IMR-90 (cell line): Measurements from ENCODE around the gene ZDHHC24. TPM values are rescaled to one million over a fixed set of nuclear protein-coding genes. Genes with fewer than 3 reads are reported as not detected.

ENCODE experiments used
- ATAC-seq: fragments of 200-7000 bp; cut with Tn5 transposase; 2 replicates; pipeline ENCODE4 v1.9.1; 2020; ENCODE audit warnings: low read depth, mild to moderate bottlenecking, moderate library complexity
- BruUV-seq: library from RNA; stranded (reverse); fragments of 400-500 nt; replicated peaks from 2 replicates; lab custom pipeline; 2021; lab: Mats Ljungman, UMichigan
- CTCF ChIA-PET: fragments of 300-600 bp; formaldehyde crosslinking; extraction: SDS; loops from one replicate; lab custom pipeline; 2021; ENCODE audit warnings: antibody characterized with exemption; lab: Yijun Ruan, JAX
- POLR2A ChIA-PET: fragments of 300-600 bp; sonication (Branson Sonifier 250); formaldehyde crosslinking; loops from one replicate; lab custom pipeline; 2022; ENCODE audit warnings: antibody characterized with exemption; ENCODE audit not compliant: unreplicated experiment; lab: Charles Lee
- DNase-seq: peaks from one replicate; pipeline ENCODE4 v3.0.0; 2013
- H2AFZ ChIP-seq: replicated peaks from 2 replicates; pipeline ENCODE3; 2013; ENCODE audit warnings: low read length, mild to moderate bottlenecking; ENCODE audit not compliant: poor library complexity
- H2AK5ac ChIP-seq: 2 replicates; pipeline ENCODE4 v1.6.1; 2013; ENCODE audit warnings: low read depth, low read length, inconsistent platforms
- H2AK9ac ChIP-seq: replicated peaks from 2 replicates; pipeline ENCODE3; 2013; ENCODE audit warnings: mild to moderate bottlenecking, low read depth, low read length, moderate library complexity; ENCODE audit not compliant: poor library complexity
- H2BK120ac ChIP-seq: 2 replicates; pipeline ENCODE4 v1.6.1; 2013; ENCODE audit warnings: low read depth, low read length, inconsistent platforms
- H2BK15ac ChIP-seq: 3 replicates; pipeline ENCODE4 v1.6.1; 2013; ENCODE audit warnings: low read depth, low read length, inconsistent platforms
- H2BK20ac ChIP-seq: 2 replicates; pipeline ENCODE4 v1.6.1; 2013; ENCODE audit warnings: low read depth, mild to moderate bottlenecking, inconsistent platforms, low read length, moderate library complexity
- H2BK5ac ChIP-seq: 2 replicates; pipeline ENCODE4 v1.6.1; 2013; ENCODE audit warnings: mild to moderate bottlenecking, low read depth, low read length, inconsistent platforms; ENCODE audit not compliant: poor library complexity, severe bottlenecking
- H3K14ac ChIP-seq: replicated peaks from 2 replicates; pipeline ENCODE4 v1.6.1; 2013; ENCODE audit warnings: low read depth, low read length, inconsistent platforms
- H3K18ac ChIP-seq: 2 replicates; pipeline ENCODE4 v1.6.1; 2013; ENCODE audit warnings: low read depth, low read length, control low read depth
- H3K23ac ChIP-seq: 2 replicates; pipeline ENCODE4 v1.6.1; 2013; ENCODE audit warnings: low read depth, low read length, inconsistent platforms
- H3K27ac ChIP-seq: 2 replicates; pipeline ENCODE4 v1.5.1; 2013; ENCODE audit warnings: mild to moderate bottlenecking, control low read depth, low read length; ENCODE audit not compliant: insufficient read depth
- H3K27me3 ChIP-seq: 2 replicates; pipeline ENCODE4 v1.6.1; 2013; ENCODE audit warnings: low read length; ENCODE audit not compliant: control insufficient read depth, insufficient read depth
- H3K36me3 ChIP-seq: 2 replicates; pipeline ENCODE4 v1.6.1; 2013; ENCODE audit warnings: low read length, mixed read lengths; ENCODE audit not compliant: control insufficient read depth, insufficient read depth
- H3K4ac ChIP-seq: 2 replicates; pipeline ENCODE4 v1.6.1; 2013; ENCODE audit warnings: low read depth, low read length, inconsistent platforms
- H3K4me1 ChIP-seq: 2 replicates; pipeline ENCODE4 v1.6.1; 2013; ENCODE audit warnings: low read length, mixed read lengths; ENCODE audit not compliant: control insufficient read depth, insufficient read depth
- H3K4me2 ChIP-seq: 2 replicates; pipeline ENCODE4 v1.6.1; 2013; ENCODE audit warnings: low read depth, mild to moderate bottlenecking, control low read depth, low read length, moderate library complexity
- H3K4me3 ChIP-seq: 2 replicates; pipeline ENCODE4 v1.5.1; 2013; ENCODE audit warnings: low read depth, mild to moderate bottlenecking, control low read depth, low read length, moderate library complexity; ENCODE audit not compliant: insufficient read depth
- H3K56ac ChIP-seq: 2 replicates; pipeline ENCODE4 v1.6.1; 2013; ENCODE audit warnings: low read length, inconsistent platforms; ENCODE audit not compliant: insufficient read depth; ENCODE audit errors: extremely low read depth
- H3K79me1 ChIP-seq, 2 experiments: 2 replicates each; pipeline ENCODE4 v1.6.1; 2013; ENCODE audit warnings: low read length in 2 of 2, inconsistent platforms in 1 of 2, low read depth in 1 of 2
- H3K9ac ChIP-seq: 2 replicates; pipeline ENCODE4 v1.6.1; 2013; ENCODE audit warnings: low read depth, low read length, control low read depth
- H3K9me1 ChIP-seq: 2 replicates; pipeline ENCODE4 v1.6.1; 2013; ENCODE audit warnings: low read length, inconsistent platforms; ENCODE audit not compliant: insufficient read depth
- H3K9me3 ChIP-seq: 2 replicates; pipeline ENCODE4 v1.6.1; 2013; ENCODE audit warnings: low read length; ENCODE audit not compliant: control insufficient read depth, insufficient read depth
- H4K20me1 ChIP-seq: 2 replicates; pipeline ENCODE4 v1.6.1; 2013; ENCODE audit warnings: low read length, inconsistent platforms; ENCODE audit not compliant: insufficient read depth
- H4K5ac ChIP-seq: 2 replicates; pipeline ENCODE4 v1.6.1; 2013; ENCODE audit warnings: mild to moderate bottlenecking, low read depth, low read length, control low read depth
- H4K8ac ChIP-seq, 2 experiments: 2 replicates each; pipeline ENCODE4 v1.6.1; 2013; ENCODE audit warnings: low read depth in 2 of 2, low read length in 2 of 2, control low read depth in 1 of 2, inconsistent platforms in 1 of 2
- H4K91ac ChIP-seq: 2 replicates; pipeline ENCODE4 v1.6.1; 2013; ENCODE audit warnings: low read depth, low read length, inconsistent platforms; ENCODE audit not compliant: insufficient read depth
- CEBPB ChIP-seq: IDR thresholded peaks from 2 replicates; pipeline ENCODE4 v1.6.1; 2012; ENCODE audit warnings: low read depth, low read length, improper control_type of control experiment
- CTCF ChIP-seq: conservative IDR thresholded peaks from 2 replicates; pipeline ENCODE4 v1.5.1; 2012; ENCODE audit warnings: mild to moderate bottlenecking, low read depth, low read length, improper control_type of control experiment
- ELK1 ChIP-seq: fragments of 150-350 bp; IDR thresholded peaks from 2 replicates; pipeline ENCODE4 v1.6.1; 2016; ENCODE audit warnings: low read depth, mild to moderate bottlenecking, low read length, moderate library complexity, borderline replicate concordance
- POLR2A ChIP-seq: IDR thresholded peaks from 2 replicates; pipeline ENCODE4 v1.6.1; 2012; ENCODE audit warnings: mild to moderate bottlenecking, low read depth, low read length
- RAD21 ChIP-seq: IDR thresholded peaks from 2 replicates; pipeline ENCODE4 v1.6.1; 2012; ENCODE audit warnings: low read length, improper control_type of control experiment
- RCOR1 ChIP-seq: IDR thresholded peaks from 2 replicates; pipeline ENCODE4 v1.6.1; 2012; ENCODE audit warnings: mild to moderate bottlenecking, low read length, improper control_type of control experiment; ENCODE audit not compliant: insufficient replicate concordance
- USF2 ChIP-seq: fragments of 150-350 bp; IDR thresholded peaks from 2 replicates; pipeline ENCODE4 v1.6.1; 2017; ENCODE audit warnings: mild to moderate bottlenecking, antibody characterized with exemption, low read length, low read depth
- WGBS, 2 experiments: methylation state at CpG; one replicate each; pipeline versions ENCODE4 v1.1.5 to v1.1.7; 2013; ENCODE audit warnings: missing lambda C conversion rate in 2 of 2; ENCODE audit not compliant: insufficient read length in 1 of 2; ENCODE audit errors: extremely low coverage in 2 of 2; 5-methylcytosine and 5-hydroxymethylcytosine counted together
- dilution Hi-C: fragments of 300-500 bp; cut with HindIII; formaldehyde crosslinking; loops from one replicate; pipeline ENCODE4 v1.14.3; 2018; ENCODE audit warnings: low sequenced_read_pairs; ENCODE audit not compliant: unreplicated experiment
- in situ Hi-C: fragments of 300-500 bp; cut with MboI; formaldehyde crosslinking; loops from 3 replicates; pipeline ENCODE4 v1.14.3; 2019; ENCODE audit warnings: low sequenced_read_pairs, inconsistent platforms, mixed read lengths
- intact Hi-C: fragments of 100-400 bp; cut with micrococcal nuclease; formaldehyde crosslinking; loops from 2 replicates; pipeline ENCODE4 v1.10.0; 2022
- polyA plus RNA-seq, 3 experiments: library from polyadenylated mRNA; depleted of rRNA; stranded (reverse); fragments of >200 nt; gene quantifications; 2 replicates each; pipeline ENCODE4 v1.2.3, GENCODE V29; 2012; ENCODE audit warnings: low replicate concordance in 1 of 3
- total RNA-seq: library from RNA; depleted of rRNA; stranded (reverse); fragments of >200 nt; gene quantifications from 2 replicates; pipeline ENCODE4 v1.2.3, GENCODE V29; 2012

Gene ZDHHC24
- total and polyA plus RNA-seq, 2 of the 4 experiments (the other 2 are of a cell fraction): 3.2 to 10.9 TPM

- POLR2A ChIA-PET: interaction anchor here (1.1 kb wide), 1 partner anchor 12 kb away, joined by 3 read pairs; no protein-coding TSS in a partner anchor
- no peak overlapping the region for H3K18ac ChIP-seq
- no peak overlapping the region for H2BK120ac ChIP-seq
- H3K36me3 ChIP-seq: peaks cover 35% of the 10 kb centered on the region
- WGBS, 2 experiments: no CpG with 5 or more reads among the region's 11 CpGs
- no TSS peak for BruUV-seq
- no peak overlapping the region for H2AK9ac ChIP-seq
- H3K4me2 ChIP-seq: no peak overlapping the region
- in situ Hi-C loops (no loop called here), dilution Hi-C loops (no loop called here), intact Hi-C loops (no loop called here)
- no peak overlapping the region for H4K5ac ChIP-seq
- H3K14ac ChIP-seq: no peak overlapping the region
- H2BK5ac ChIP-seq: no peak overlapping the region
- H2BK20ac ChIP-seq: no peak overlapping the region
- no peaks in the 10 kb centered on the region for H3K27me3 ChIP-seq
- H4K8ac ChIP-seq: no peak overlapping the region
- H3K9me1 ChIP-seq: 0 out of 2 replicates have a peak, but pooled peaks cover 5% of the 10 kb centered on the region
- DNase-seq (no peak), ATAC-seq (no peak)
- CTCF ChIA-PET: no interaction called here
- peaks cover 11 to 33% of the 10 kb centered on the region in 2 experiments for H3K79me1 ChIP-seq
- H4K20me1 ChIP-seq: peaks cover 4% of the 10 kb centered on the region; the same call in 1 of the 2 replicates
- no peaks in the 10 kb centered on the region for H3K9me3 ChIP-seq
- H2AFZ ChIP-seq: no peak overlapping the region
- H3K4me3 ChIP-seq: no peak overlapping the region
- H2AK5ac ChIP-seq: no peak overlapping the region
- no peak overlapping the region for H3K56ac ChIP-seq
- H3K23ac ChIP-seq: no peak overlapping the region
- H3K9ac ChIP-seq: no peak overlapping the region
- no peak overlapping the region for H3K4ac ChIP-seq
- no peaks in the 10 kb centered on the region for H3K4me1 ChIP-seq
- H2BK15ac ChIP-seq: no peak overlapping the region
- no peak overlapping the region for H3K27ac ChIP-seq
- no peak overlapping the region for H4K91ac ChIP-seq
- no peak for TF ChIP-seq CTCF
- TF ChIP-seq RCOR1: no peak
- no peak for TF ChIP-seq CEBPB
- TF ChIP-seq USF2: no peak
- TF ChIP-seq ELK1: no peak
- TF ChIP-seq RAD21: no peak
- no peak for TF ChIP-seq POLR2A
Observed at GRCh38 chr11:66473167-66473566, 72.7 kb downstream of the ZDHHC24 start.
